ENCODE results near the gene ESR2. TPM values are rescaled to one million over a fixed set of nuclear protein-coding genes. Genes with fewer than 3 reads are reported as not detected.

The ESR2 gene
- total RNA-seq, 1 experiment from 2014 or later: 87.8 TPM

DNA sequence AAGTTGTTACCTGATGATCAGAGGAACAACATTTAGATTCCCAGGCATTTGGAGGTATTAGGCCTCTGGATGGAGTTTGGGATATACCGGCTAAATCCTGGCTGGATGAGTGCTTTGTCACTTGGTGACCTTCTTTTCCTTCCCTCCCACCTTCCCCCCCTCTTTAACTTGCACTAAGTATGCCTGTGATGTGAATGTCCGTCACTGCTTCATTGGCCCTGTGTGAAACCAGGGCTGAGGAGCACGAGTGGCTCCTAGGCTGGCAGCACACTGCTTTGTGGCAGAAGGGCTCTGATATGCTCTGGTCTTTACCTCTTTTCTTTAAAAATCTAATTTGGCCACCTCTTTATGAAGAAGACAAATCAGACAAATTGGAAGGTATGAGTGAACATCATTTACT is 95.7 kb downstream of the ESR2 start:
- peak overlapping the region; percentile 79 for H3K4me2 ChIP-seq (ENCODE audit: low read depth, low read length, poor library complexity, severe bottlenecking)

DNA sequence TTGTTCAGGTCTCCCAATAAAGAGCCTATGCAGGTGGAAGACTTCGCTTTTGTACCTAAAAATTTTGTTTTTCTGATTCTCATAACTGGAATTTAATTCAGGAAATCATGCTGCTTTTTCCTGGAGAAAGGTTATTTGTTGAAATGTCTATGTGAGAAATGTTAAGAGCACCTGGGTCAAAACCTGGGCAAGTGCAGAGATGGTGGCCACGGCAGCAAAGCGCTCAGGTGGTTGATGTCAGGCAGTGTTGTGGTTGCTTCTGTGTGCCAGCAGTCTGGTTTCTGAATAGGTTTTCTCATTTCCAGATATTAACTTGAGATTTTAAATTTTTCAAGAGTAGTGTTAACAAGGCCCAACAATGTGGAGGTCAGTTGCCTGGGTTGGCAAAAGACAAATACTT is 96.2 kb downstream of the ESR2 start:
- no peak for DNase-seq
- H3K36me3 ChIP-seq (ENCODE audit: insufficient read depth, low read length): no peaks in the 10 kb centered on the region
- no peak overlapping the region for H2AFZ ChIP-seq (ENCODE audit: low read length)
- no peaks in the 10 kb centered on the region for H3K27me3 ChIP-seq (ENCODE audit: low read length)
- peak overlapping the region; percentile 84 for H3K27ac ChIP-seq (ENCODE audit: low read length)
- H3K4me2 ChIP-seq (ENCODE audit: low read depth, low read length, poor library complexity, severe bottlenecking): peak overlapping the region; percentile 79
- H3K79me2 ChIP-seq (ENCODE audit: low read length): peaks cover 26% of the 10 kb centered on the region
- no peaks in the 10 kb centered on the region for H3K9me2 ChIP-seq (replicated peaks; ENCODE audit: insufficient read depth, low read length)
- peaks cover 80% of the 10 kb centered on the region for H3K4me1 ChIP-seq (ENCODE audit: low read length)
- H4K20me1 ChIP-seq (ENCODE audit: insufficient read depth, low read depth, low read length): no peaks in the 10 kb centered on the region
- H3K4me3 ChIP-seq (ENCODE audit: low read length): peak overlapping the region; percentile 63
- peak overlapping the region; percentile 64 for H3K9ac ChIP-seq (ENCODE audit: low read length)
- H3K9me3 ChIP-seq (ENCODE audit: low read length): no peaks in the 10 kb centered on the region

More for the DNA sequence above, 95.7 kb downstream of the ESR2 start:
- no peak for DNase-seq
- peak overlapping the region; percentile 63 for H3K4me3 ChIP-seq (ENCODE audit: low read length)
- no peaks in the 10 kb centered on the region for H3K27me3 ChIP-seq (ENCODE audit: low read length)
- no peaks in the 10 kb centered on the region for H4K20me1 ChIP-seq (ENCODE audit: insufficient read depth, low read depth, low read length)
- peak overlapping the region; percentile 84 for H3K27ac ChIP-seq (ENCODE audit: low read length)
- no peaks in the 10 kb centered on the region for H3K9me2 ChIP-seq (replicated peaks; ENCODE audit: insufficient read depth, low read length)
- peaks cover 85% of the 10 kb centered on the region for H3K4me1 ChIP-seq (ENCODE audit: low read length)
- no peak overlapping the region for H2AFZ ChIP-seq (ENCODE audit: low read length)
- H3K9ac ChIP-seq (ENCODE audit: low read length): peak overlapping the region; percentile 64
- H3K9me3 ChIP-seq (ENCODE audit: low read length): no peaks in the 10 kb centered on the region
- no peaks in the 10 kb centered on the region for H3K36me3 ChIP-seq (ENCODE audit: insufficient read depth, low read length)
- peaks cover 26% of the 10 kb centered on the region for H3K79me2 ChIP-seq (ENCODE audit: low read length)

DNA sequence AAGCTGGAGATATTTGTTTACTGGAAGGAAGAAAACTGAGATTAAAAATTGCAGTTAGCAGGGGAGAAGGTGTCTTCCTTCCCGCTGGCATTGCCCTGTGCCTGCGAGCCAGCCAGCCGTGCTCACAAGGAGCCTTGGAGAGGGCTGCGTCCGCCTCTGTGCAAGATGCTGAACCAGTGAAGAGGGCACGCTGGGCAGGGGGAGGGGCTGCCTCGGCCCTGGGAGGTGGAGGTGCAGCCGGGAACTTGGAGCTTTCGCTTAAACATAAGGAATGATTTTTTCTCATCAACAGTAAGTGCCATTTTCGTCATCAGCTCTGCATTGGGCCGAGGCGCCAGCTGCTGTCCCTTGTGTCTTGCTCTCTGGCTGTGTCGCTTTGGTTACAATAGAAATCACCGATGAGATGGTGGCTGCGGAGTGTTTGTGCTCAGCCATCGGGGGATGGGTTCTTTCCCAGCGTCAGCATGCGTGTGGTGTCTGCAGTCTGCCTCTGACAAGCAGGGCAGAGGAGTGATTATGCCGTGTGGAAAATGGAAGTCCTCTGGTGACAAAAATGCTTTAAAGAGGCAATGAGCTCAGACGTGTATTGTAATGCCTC is 97.3 kb downstream of the ESR2 start:
- peak overlapping the region; percentile 63 for H3K4me3 ChIP-seq (ENCODE audit: low read length)
- H3K79me2 ChIP-seq (ENCODE audit: low read length): peaks cover 23% of the 10 kb centered on the region
- H3K9ac ChIP-seq (ENCODE audit: low read length): peak overlapping the region; percentile 64
- peak overlapping the region; percentile 84 for H3K27ac ChIP-seq (ENCODE audit: low read length)
- peaks cover 69% of the 10 kb centered on the region for H3K4me1 ChIP-seq (ENCODE audit: low read length)
- H3K9me3 ChIP-seq (ENCODE audit: low read length): no peaks in the 10 kb centered on the region
- peak; percentile 92 for DNase-seq
- peak overlapping the region; percentile 79 for H3K4me2 ChIP-seq (ENCODE audit: low read depth, low read length, poor library complexity, severe bottlenecking)
- H3K27me3 ChIP-seq (ENCODE audit: low read length): no peaks in the 10 kb centered on the region
- no peaks in the 10 kb centered on the region for H3K9me2 ChIP-seq (replicated peaks; ENCODE audit: insufficient read depth, low read length)
- peak overlapping the region; percentile 49 for H2AFZ ChIP-seq (ENCODE audit: low read length)
- H3K36me3 ChIP-seq (ENCODE audit: insufficient read depth, low read length): no peaks in the 10 kb centered on the region
- H4K20me1 ChIP-seq (ENCODE audit: insufficient read depth, low read depth, low read length): no peaks in the 10 kb centered on the region

DNA sequence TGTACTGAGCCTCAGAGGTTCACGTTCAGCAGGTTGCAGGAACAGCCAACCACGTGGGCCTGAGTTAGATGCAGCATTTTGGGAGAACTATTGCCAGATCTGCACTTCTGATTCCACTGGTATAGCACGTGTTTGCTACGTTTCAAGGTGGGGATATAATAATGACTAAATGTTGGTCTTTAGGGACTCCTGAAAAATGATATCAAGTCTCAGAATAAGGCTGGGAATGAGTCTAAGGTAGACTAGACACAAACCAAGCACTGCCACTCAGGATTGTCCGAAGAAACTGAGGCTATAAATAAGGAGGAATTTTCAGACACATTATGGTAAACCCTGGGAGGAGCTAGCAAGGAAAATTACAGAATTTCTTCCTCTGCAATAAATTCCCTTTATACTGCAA is 98.1 kb downstream of the ESR2 start:
- H3K79me2 ChIP-seq (ENCODE audit: low read length): peaks cover 23% of the 10 kb centered on the region
- H3K27me3 ChIP-seq (ENCODE audit: low read length): no peaks in the 10 kb centered on the region
- H3K9me3 ChIP-seq (ENCODE audit: low read length): no peaks in the 10 kb centered on the region
- H3K4me2 ChIP-seq (ENCODE audit: low read depth, low read length, poor library complexity, severe bottlenecking): peak overlapping the region; percentile 79
- H3K4me1 ChIP-seq (ENCODE audit: low read length): peaks cover 64% of the 10 kb centered on the region
- peak overlapping the region; percentile 38 for H2AFZ ChIP-seq (ENCODE audit: low read length)
- peak overlapping the region; percentile 64 for H3K9ac ChIP-seq (ENCODE audit: low read length)
- H3K36me3 ChIP-seq (ENCODE audit: insufficient read depth, low read length): no peaks in the 10 kb centered on the region
- no peaks in the 10 kb centered on the region for H4K20me1 ChIP-seq (ENCODE audit: insufficient read depth, low read depth, low read length)
- H3K9me2 ChIP-seq (replicated peaks; ENCODE audit: insufficient read depth, low read length): no peaks in the 10 kb centered on the region
- DNase-seq: peak; percentile 62
- peak overlapping the region; percentile 63; the same call in 1 of the 2 replicates for H3K4me3 ChIP-seq (ENCODE audit: low read length)
- peak overlapping the region; percentile 84 for H3K27ac ChIP-seq (ENCODE audit: low read length)

DNA sequence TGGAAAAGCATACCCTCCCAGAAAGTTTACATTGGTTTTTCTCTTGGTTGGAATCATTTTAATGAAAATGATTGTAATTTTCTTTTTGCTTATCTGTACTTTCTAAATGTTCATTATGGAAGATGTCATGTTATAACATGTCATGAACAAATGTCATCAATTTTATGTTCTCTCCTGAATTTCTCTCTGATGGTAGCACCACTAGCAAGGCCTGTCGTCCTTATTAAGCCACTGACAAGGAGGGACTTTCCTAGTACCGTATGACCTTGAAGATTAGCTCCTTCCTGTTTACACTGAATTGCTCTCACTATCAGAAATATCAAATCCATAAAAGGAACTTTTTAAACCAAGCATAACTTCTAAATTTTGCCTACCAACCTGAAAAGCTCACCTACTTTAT is 99.0 kb downstream of the ESR2 start:
- Histone ChIP-seq H3K4me3 (ENCODE audit: low read length) (no peak overlapping the region), H3K27me3 (ENCODE audit: low read length) (no peaks in the 10 kb centered on the region), H3K9ac (ENCODE audit: low read length) (no peak overlapping the region), H3K9me2 (replicated peaks; ENCODE audit: insufficient read depth, low read length) (no peaks in the 10 kb centered on the region), H3K79me2 (ENCODE audit: low read length) (peaks cover 22% of the 10 kb centered on the region), H2AFZ (ENCODE audit: low read length) (peak overlapping the region; percentile 38), H3K27ac (ENCODE audit: low read length) (peak overlapping the region; percentile 84), H3K9me3 (ENCODE audit: low read length) (no peaks in the 10 kb centered on the region), H3K4me1 (ENCODE audit: low read length) (peaks cover 56% of the 10 kb centered on the region), H3K4me2 (ENCODE audit: low read depth, low read length, poor library complexity, severe bottlenecking) (peak overlapping the region; percentile 79), H3K36me3 (ENCODE audit: insufficient read depth, low read length) (no peaks in the 10 kb centered on the region), H4K20me1 (ENCODE audit: insufficient read depth, low read depth, low read length) (no peaks in the 10 kb centered on the region)
- DNase-seq: no peak

DNA sequence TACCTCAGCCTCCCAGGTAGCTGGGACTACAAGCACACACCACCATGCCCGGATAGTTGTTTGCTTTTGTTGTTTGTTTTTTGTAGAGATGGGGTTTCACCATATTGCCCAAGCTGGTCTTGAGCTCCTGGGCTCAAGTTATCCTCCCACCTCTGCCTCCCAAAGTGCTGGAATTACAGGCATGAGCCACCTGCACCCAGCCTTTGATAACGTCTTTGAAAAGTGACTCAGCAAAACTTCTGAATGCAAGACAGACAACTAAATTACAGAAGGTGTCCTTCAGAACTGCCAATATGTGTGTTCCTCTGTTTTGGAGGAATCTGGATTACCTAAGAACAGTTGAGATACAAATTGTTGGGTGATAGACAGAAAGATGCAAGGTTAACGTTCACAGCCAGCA is 99.8 kb downstream of the ESR2 start:
- Histone ChIP-seq H3K27ac (ENCODE audit: low read length) (peak overlapping the region; percentile 84), H3K4me1 (ENCODE audit: low read length) (peaks cover 51% of the 10 kb centered on the region), H3K9me3 (ENCODE audit: low read length) (no peaks in the 10 kb centered on the region), H3K79me2 (ENCODE audit: low read length) (peaks cover 22% of the 10 kb centered on the region), H3K9ac (ENCODE audit: low read length) (no peak overlapping the region), H4K20me1 (ENCODE audit: insufficient read depth, low read depth, low read length) (no peaks in the 10 kb centered on the region), H3K36me3 (ENCODE audit: insufficient read depth, low read length) (no peaks in the 10 kb centered on the region), H2AFZ (ENCODE audit: low read length) (no peak overlapping the region), H3K27me3 (ENCODE audit: low read length) (no peaks in the 10 kb centered on the region), H3K4me2 (ENCODE audit: low read depth, low read length, poor library complexity, severe bottlenecking) (no peak overlapping the region), H3K9me2 (replicated peaks; ENCODE audit: insufficient read depth, low read length) (no peaks in the 10 kb centered on the region), H3K4me3 (ENCODE audit: low read length) (no peak overlapping the region)
- DNase-seq: no peak

DNA sequence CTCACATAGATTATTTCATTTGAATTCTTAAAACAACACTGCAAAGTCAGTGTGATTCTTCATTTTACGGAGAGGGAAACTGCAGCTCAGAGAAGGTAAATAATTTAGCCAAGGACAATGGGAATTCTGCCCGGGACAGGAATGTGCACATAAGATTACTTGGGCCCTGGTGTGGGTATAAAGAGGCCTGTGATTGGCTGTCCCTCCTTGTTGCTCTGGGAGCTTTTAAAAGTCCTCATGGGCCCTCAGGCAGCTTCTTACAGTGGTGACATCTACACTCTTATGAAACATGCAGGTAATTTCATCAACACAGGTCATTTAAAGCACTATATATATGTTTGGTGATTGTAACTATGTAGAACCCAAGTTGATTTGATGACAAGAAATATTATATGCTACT is 100.3 kb downstream of the ESR2 start:
- Histone ChIP-seq H3K4me3 (ENCODE audit: low read length) (no peak overlapping the region), H3K9ac (ENCODE audit: low read length) (no peak overlapping the region), H3K36me3 (ENCODE audit: insufficient read depth, low read length) (no peaks in the 10 kb centered on the region), H3K9me2 (replicated peaks; ENCODE audit: insufficient read depth, low read length) (no peaks in the 10 kb centered on the region), H3K27ac (ENCODE audit: low read length) (peak overlapping the region; percentile 84), H3K79me2 (ENCODE audit: low read length) (peaks cover 18% of the 10 kb centered on the region), H4K20me1 (ENCODE audit: insufficient read depth, low read depth, low read length) (no peaks in the 10 kb centered on the region), H3K4me2 (ENCODE audit: low read depth, low read length, poor library complexity, severe bottlenecking) (no peak overlapping the region), H3K27me3 (ENCODE audit: low read length) (no peaks in the 10 kb centered on the region), H3K9me3 (ENCODE audit: low read length) (no peaks in the 10 kb centered on the region), H3K4me1 (ENCODE audit: low read length) (peaks cover 46% of the 10 kb centered on the region), H2AFZ (ENCODE audit: low read length) (no peak overlapping the region)
- DNase-seq: no peak

DNA sequence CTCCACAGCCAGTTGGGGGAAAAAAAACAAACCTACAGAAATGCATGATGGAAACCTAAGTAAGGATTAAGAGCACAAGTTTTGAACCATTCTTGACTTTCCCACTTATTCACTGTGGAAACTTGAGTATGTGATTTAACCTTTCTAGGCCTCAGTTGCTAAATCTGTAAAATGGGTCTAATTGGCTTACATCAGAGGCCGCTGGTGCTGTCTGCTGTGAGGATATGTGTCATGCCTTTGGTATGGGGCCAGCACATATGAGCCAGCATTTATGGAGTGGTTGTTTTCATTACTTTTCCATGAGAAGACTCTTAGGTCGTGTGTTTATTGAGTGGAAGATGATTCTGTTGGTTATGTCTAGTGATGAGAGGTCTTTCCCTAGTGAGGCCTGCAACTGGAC is 102.4 kb downstream of the ESR2 start:
- Histone ChIP-seq H3K9me3 (ENCODE audit: low read length) (no peaks in the 10 kb centered on the region), H3K79me2 (ENCODE audit: low read length) (0 out of 2 replicates have a peak, but pooled peaks cover 6% of the 10 kb centered on the region), H3K9ac (ENCODE audit: low read length) (no peak overlapping the region), H2AFZ (ENCODE audit: low read length) (no peak overlapping the region), H3K9me2 (replicated peaks; ENCODE audit: insufficient read depth, low read length) (no peaks in the 10 kb centered on the region), H3K4me2 (ENCODE audit: low read depth, low read length, poor library complexity, severe bottlenecking) (no peak overlapping the region), H3K27me3 (ENCODE audit: low read length) (no peaks in the 10 kb centered on the region), H4K20me1 (ENCODE audit: insufficient read depth, low read depth, low read length) (no peaks in the 10 kb centered on the region), H3K27ac (ENCODE audit: low read length) (no peak overlapping the region), H3K4me3 (ENCODE audit: low read length) (no peak overlapping the region), H3K4me1 (ENCODE audit: low read length) (peaks cover 33% of the 10 kb centered on the region), H3K36me3 (ENCODE audit: insufficient read depth, low read length) (no peaks in the 10 kb centered on the region)
- DNase-seq: no peak

Data from Karpas-422 (cell line).